ENCODE data around the gene FAM83F. TPM values are rescaled to one million over a fixed set of nuclear protein-coding genes. Genes with fewer than 3 reads are reported as not detected.

Gene FAM83F
- total and polyA plus RNA-seq, 4 donors: 0.39 to 1.5 (median 1.2) TPM

DNA sequence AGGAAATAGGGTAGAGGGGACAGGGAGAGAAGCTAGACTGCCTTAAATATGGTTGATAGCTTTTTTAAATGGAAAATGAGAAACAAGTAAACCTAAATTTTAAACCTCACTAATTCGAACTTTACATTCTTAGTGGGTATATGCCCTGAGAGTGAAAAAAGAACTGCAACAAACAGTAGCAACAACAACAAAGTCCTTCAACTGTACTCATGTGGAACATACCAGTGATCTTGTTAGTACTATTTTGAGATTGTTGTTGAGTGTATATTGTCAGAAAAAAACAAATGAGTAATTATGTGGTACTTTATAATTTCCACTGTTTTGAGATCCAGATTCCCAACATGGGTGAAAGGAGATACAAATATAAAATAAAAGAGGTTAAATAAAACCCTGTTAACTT lies 94.1 kb downstream of the FAM83F start:
- Histone ChIP-seq H3K27ac (ENCODE audit: low read depth in 1 of 2, low read length in 2 of 2) (no peak overlapping the region), H3K4me3 (ENCODE audit: low read depth in 1 of 3, low read length in 3 of 3) (no peak overlapping the region), H3K9me3 (ENCODE audit: control insufficient read depth in 4 of 4, low read length in 3 of 4) (no peaks in the 10 kb centered on the region), H3K27me3 (ENCODE audit: control insufficient read depth in 4 of 4, insufficient read depth in 4 of 4, low read length in 3 of 4) (no peaks in the 10 kb centered on the region), H3K4me1 (ENCODE audit: control insufficient read depth in 4 of 4, insufficient read depth in 4 of 4, low read length in 3 of 4) (peaks cover 1 to 11% (median 7%) of the 10 kb centered on the region in 4 donors), H3K9ac (ENCODE audit: low read depth in 1 of 2, low read length in 2 of 2) (no peak overlapping the region), H3K36me3 (ENCODE audit: control insufficient read depth in 4 of 4, insufficient read depth in 3 of 4, low read depth in 1 of 4, low read length in 3 of 4) (no peaks in the 10 kb centered on the region)
- 80% methylated on average over 1 of the region's 1 CpG for WGBS
- TF ChIP-seq CTCF (IDR thresholded peaks at IDR 0.05; ENCODE audit: low read depth, low read length, missing input control) (no peak), FOXA1 (IDR thresholded peaks at IDR 0.05) (no peak), HNF4G (IDR thresholded peaks at IDR 0.05) (no peak), YY1 (IDR thresholded peaks at IDR 0.05) (no peak)
- DNase-seq (ENCODE audit: low spot score): no peak

Other genes starting within 250 kb of the FAM83F start
- not detected for gene ENTHD1, start 101.2 kb upstream of the FAM83F start, total RNA-seq
- not detected for gene ENTHD1, start 101.2 kb upstream of the FAM83F start, polyA plus RNA-seq
- gene GRAP2, start 93.9 kb upstream of the FAM83F start, total RNA-seq: 10 to 100 TPM in 1 of 2 donors, 1 to 10 TPM in 1; 1.1 to 38.2 TPM
- gene GRAP2, start 93.9 kb upstream of the FAM83F start, polyA plus RNA-seq: under 1 TPM; 0.22 to 0.47 TPM
- 1 to 10 TPM in 1 of 2 donors, under 1 TPM in 1; 0.25 to 2.1 TPM for gene TMA7B, start 34.6 kb upstream of the FAM83F start, total RNA-seq
- not detected for gene TMA7B, start 34.6 kb upstream of the FAM83F start, polyA plus RNA-seq
- gene TNRC6B, start 183.0 kb downstream of the FAM83F start, total RNA-seq: 10 to 100 TPM; 29.9 to 39.1 TPM
- gene TNRC6B, start 183.0 kb downstream of the FAM83F start, polyA plus RNA-seq: 10 to 100 TPM in 1 of 2 donors, 1 to 10 TPM in 1; 4.6 to 22.8 TPM